WTC11 (cell line): Measurements from ENCODE around the gene CA11.
"Not testable (repeated sequence)": the region's sequence is repeated elsewhere in the genome, so short reads cannot be mapped to it uniquely, and the experiment has no call there.

Experiments
- CREM ChIP-seq: sonication (generic); formaldehyde crosslinking; IDR thresholded peaks from 2 replicates; pipeline ENCODE4 v1.8.1; 2022; ENCODE audit warnings: mild to moderate bottlenecking, missing genetic modification reagents, moderate library complexity
- CTCF ChIP-seq: fragments of 200-600 bp; IDR thresholded peaks from 2 replicates; pipeline ENCODE4 v1.8.0; 2022; ENCODE audit warnings: antibody characterized with exemption
- HMGA2 ChIP-seq: fragments of 250-450 bp; sonication (Bioruptor Pico); IDR thresholded peaks from 2 replicates; pipeline ENCODE4 v1.4.0; 2021; ENCODE audit warnings: mild to moderate bottlenecking, moderate library complexity
- JUN ChIP-seq: sonication (generic); formaldehyde crosslinking; IDR thresholded peaks from 2 replicates; pipeline ENCODE4 v1.8.0; 2023; ENCODE audit warnings: mild to moderate bottlenecking, missing genetic modification reagents
- NR2C2 ChIP-seq: sonication (generic); formaldehyde crosslinking; IDR thresholded peaks from 2 replicates; pipeline ENCODE4 v1.8.0; 2022; ENCODE audit warnings: mild to moderate bottlenecking, missing genetic modification reagents
- SP1 ChIP-seq: sonication (generic); formaldehyde crosslinking; conservative IDR thresholded peaks from 2 replicates; pipeline ENCODE4 v1.8.1; 2022; ENCODE audit warnings: missing genetic modification reagents
- STAT6 ChIP-seq: sonication (generic); formaldehyde crosslinking; conservative IDR thresholded peaks from 2 replicates; pipeline ENCODE4 v1.8.1; 2023; ENCODE audit warnings: mild to moderate bottlenecking, low read depth, missing genetic modification reagents, moderate library complexity
- TEAD1 ChIP-seq: sonication (generic); formaldehyde crosslinking; IDR thresholded peaks from 2 replicates; pipeline ENCODE4 v1.8.0; 2022; ENCODE audit warnings: mild to moderate bottlenecking, missing genetic modification reagents
- ZNF121 ChIP-seq: sonication (generic); formaldehyde crosslinking; IDR thresholded peaks from 2 replicates; pipeline ENCODE4 v1.8.0; 2023; ENCODE audit warnings: missing genetic modification reagents
- ZNF138 ChIP-seq: sonication (generic); formaldehyde crosslinking; conservative IDR thresholded peaks from 2 replicates; pipeline ENCODE4 v1.8.1; 2022; ENCODE audit warnings: mild to moderate bottlenecking, moderate library complexity, missing genetic modification reagents
- ZNF416 ChIP-seq: fragments of 250-450 bp; sonication (Bioruptor Pico); IDR thresholded peaks from 2 replicates; pipeline ENCODE4 v1.9.0; 2021; ENCODE audit warnings: mild to moderate bottlenecking, inconsistent platforms

- TF ChIP-seq CTCF; NR2C2; ZNF416 (CRISPR knock-in tag); CREM (CRISPR knock-in tag); ZNF121; SP1 (CRISPR knock-in tag); TEAD1 (CRISPR knock-in tag); JUN (CRISPR knock-in tag); STAT6 (CRISPR knock-in tag); HMGA2 (CRISPR knock-in tag); ZNF138 (CRISPR knock-in tag): not testable (repeated sequence)
These were observed 13.7 kb downstream of the CA11 start for GRCh38 chr19:48632286-48632685.
